Gastroesophageal sphincter (tissue), 4 donors: ENCODE results near the gene NOXO1. TPM values are rescaled to one million over a fixed set of nuclear protein-coding genes. Genes with fewer than 3 reads are reported as not detected.
A peak's percentile ranks its signal among the peaks of the same experiment; 100 is the strongest.

Source experiments
- ATAC-seq: fragments of 150-250 bp; one replicate; pipeline ENCODE4 v1.9.1; 2016; ENCODE audit warnings: mild to moderate bottlenecking, moderate library complexity
- H3K27ac ChIP-seq, 4 donors: fragments of 200-600 bp; sonication (generic) in 3 of 4; 1 replicate in 3 of 4; 2 replicates in 1 of 4; pipeline ENCODE4 v1.5.1; 2016 to 2019
- H3K27me3 ChIP-seq: fragments of 200-600 bp; sonication (generic); one replicate; pipeline ENCODE4 v1.5.1; 2019
- H3K36me3 ChIP-seq, 2 donors: fragments of 200-600 bp; sonication (generic); one replicate each; pipeline ENCODE4 v1.5.1; 2019; ENCODE audit warnings: control low read depth in 1 of 2
- H3K4me1 ChIP-seq, 3 donors: fragments of 200-600 bp; sonication (generic); 1 replicate in 2 of 3; 2 replicates in 1 of 3; pipeline ENCODE4 v1.5.1; 2016 to 2019; ENCODE audit warnings: control low read depth in 2 of 3
- H3K4me3 ChIP-seq, 2 donors: fragments of 200-600 bp; sonication (generic); one replicate each; pipeline ENCODE4 v1.5.1; 2019; ENCODE audit warnings: mild to moderate bottlenecking in 1 of 2, moderate library complexity in 1 of 2
- H3K9me3 ChIP-seq, 3 donors: fragments of 200-600 bp; sonication (generic); one replicate each; pipeline ENCODE4 v1.5.1; 2017 to 2019; ENCODE audit warnings: control low read depth in 2 of 3
- EP300 ChIP-seq: sonication (generic); formaldehyde crosslinking; IDR thresholded peaks from one replicate; pipeline ENCODE4 v1.6.1; 2017; ENCODE audit warnings: antibody characterized with exemption, mild to moderate bottlenecking
- POLR2A ChIP-seq, 2 donors: fragments of 450-650 bp; IDR thresholded peaks; one replicate each; pipeline ENCODE4 v1.6.1; 2017; ENCODE audit warnings: antibody characterized with exemption in 2 of 2, mild to moderate bottlenecking in 2 of 2, moderate library complexity in 1 of 2
- POLR2AphosphoS5 ChIP-seq: sonication (generic); formaldehyde crosslinking; IDR thresholded peaks from one replicate; pipeline ENCODE4 v1.6.1; 2017; ENCODE audit warnings: antibody characterized with exemption
- WGBS, 2 donors: methylation state at CpG; one replicate each; pipeline ENCODE4 v1.1.5; 2018; ENCODE audit warnings: low coverage in 1 of 2; 5-methylcytosine and 5-hydroxymethylcytosine counted together
- small RNA-seq, 4 donors: library from RNA; depleted of rRNA; stranded (forward); fragments of <200 nt; gene quantifications; one replicate each; pipeline ENCODE3, GENCODE V24; 2016
- total RNA-seq, 4 donors: library from RNA; depleted of rRNA; stranded (reverse); fragments of >200 nt; gene quantifications; one replicate each; pipeline ENCODE4 v1.1.0, GENCODE V29; 2016
- TF ChIP-seq, protein P1 (sequence below), 4 experiments: fragments of 200-600 bp in 2 of 4; fragments of 450-650 bp in 2 of 4; sonication (generic) in 1 of 4; IDR thresholded peaks; one replicate each; pipeline ENCODE4 v1.5.1; 2017 to 2019; ENCODE audit warnings: antibody characterized with exemption in 4 of 4, mild to moderate bottlenecking in 2 of 4, moderate library complexity in 2 of 4

The NOXO1 gene
- total RNA-seq, 4 donors from 2014 or later = 1.0 to 1.1 TPM; not detected in 2

DNA sequence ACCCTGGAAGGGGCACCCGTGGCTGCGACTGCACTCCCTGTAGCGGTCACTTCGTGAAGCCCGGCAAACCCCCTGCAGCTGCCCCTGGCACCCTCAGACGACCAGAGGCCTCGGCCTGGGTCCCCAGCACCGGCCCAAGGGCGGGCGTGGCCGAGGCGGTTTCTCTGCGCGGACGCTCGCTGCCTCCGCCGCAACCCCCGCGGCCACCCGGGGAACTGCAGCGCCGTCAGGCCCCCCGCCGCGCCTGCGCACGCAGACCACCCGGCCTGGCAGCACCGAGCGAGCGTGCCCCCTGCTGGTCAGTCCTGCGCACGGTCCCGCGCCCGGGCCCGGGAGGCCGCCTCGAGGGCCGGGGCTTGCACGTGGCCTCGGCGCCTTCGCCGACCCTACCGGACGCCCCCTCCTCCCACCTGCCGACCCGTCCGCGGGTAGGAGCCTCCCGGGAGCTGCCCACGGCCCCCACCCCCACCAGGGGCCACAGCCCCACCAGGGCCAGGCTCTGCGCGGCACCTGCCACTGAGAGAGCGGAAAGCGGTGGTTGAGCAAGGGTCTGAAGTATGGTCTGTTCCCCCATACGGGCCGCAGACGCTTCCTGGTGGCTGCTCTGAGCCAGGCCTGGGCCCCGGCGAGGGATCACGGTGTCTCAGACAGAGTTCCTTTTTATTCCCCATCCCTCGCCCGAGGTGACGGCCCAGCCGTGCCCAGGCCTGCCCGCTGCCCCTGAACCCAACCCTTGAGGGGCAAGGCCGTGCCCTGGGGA lies 51.5 kb downstream of the NOXO1 start:
- peaks cover 0 to 16% (median 7%) of the 10 kb centered on the region in 3 donors for H3K4me1 ChIP-seq
- peak overlapping the region; percentile 51 to 89 (median 84) for H3K27ac ChIP-seq
- peak; percentile 94 for ATAC-seq
- peak overlapping the region; percentile 56 to 71 for H3K4me3 ChIP-seq
- H3K27me3 ChIP-seq = peaks cover 32% of the 10 kb centered on the region
- TF ChIP-seq POLR2A (IDR thresholded peaks at IDR 0.05) = no peak
- TF ChIP-seq, protein P1, sequence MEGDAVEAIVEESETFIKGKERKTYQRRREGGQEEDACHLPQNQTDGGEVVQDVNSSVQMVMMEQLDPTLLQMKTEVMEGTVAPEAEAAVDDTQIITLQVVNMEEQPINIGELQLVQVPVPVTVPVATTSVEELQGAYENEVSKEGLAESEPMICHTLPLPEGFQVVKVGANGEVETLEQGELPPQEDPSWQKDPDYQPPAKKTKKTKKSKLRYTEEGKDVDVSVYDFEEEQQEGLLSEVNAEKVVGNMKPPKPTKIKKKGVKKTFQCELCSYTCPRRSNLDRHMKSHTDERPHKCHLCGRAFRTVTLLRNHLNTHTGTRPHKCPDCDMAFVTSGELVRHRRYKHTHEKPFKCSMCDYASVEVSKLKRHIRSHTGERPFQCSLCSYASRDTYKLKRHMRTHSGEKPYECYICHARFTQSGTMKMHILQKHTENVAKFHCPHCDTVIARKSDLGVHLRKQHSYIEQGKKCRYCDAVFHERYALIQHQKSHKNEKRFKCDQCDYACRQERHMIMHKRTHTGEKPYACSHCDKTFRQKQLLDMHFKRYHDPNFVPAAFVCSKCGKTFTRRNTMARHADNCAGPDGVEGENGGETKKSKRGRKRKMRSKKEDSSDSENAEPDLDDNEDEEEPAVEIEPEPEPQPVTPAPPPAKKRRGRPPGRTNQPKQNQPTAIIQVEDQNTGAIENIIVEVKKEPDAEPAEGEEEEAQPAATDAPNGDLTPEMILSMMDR (IDR thresholded peaks at IDR 0.05) = peak in 3 of 4 experiments; percentile 100
- no peak for TF ChIP-seq POLR2AphosphoS5
- TF ChIP-seq EP300 = no peak
- H3K36me3 ChIP-seq = no peaks in the 10 kb centered on the region
- whole genome bisulfite sequencing, 2 donors = 2% methylated on average over 9 of the region's 70 CpGs; no CpG with 5 or more reads in 1 of the 2 donors
- H3K9me3 ChIP-seq = no peaks in the 10 kb centered on the region

DNA sequence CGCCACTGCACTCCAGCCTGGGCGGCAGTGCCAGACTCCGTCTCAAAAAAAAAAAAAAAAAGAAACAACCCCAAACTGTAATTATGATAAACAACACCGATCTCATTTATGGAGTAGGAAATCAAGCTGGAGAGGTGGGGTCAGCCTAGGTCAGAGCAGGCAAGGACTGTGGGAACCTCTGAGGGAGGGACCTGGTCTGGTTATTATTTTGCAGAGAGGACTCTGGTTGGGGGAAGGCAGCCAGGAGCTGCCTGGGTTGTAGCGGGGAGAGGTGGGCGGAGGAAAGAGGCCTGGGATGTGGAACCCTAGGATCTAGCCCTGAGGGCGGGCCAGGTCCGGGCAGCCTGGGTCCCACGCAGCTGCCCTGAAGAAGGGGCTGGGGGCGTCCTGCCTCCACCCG lies 52.2 kb downstream of the NOXO1 start:
- Histone ChIP-seq H3K36me3 (no peaks in the 10 kb centered on the region), H3K4me1 (peaks cover 0 to 16% (median 7%) of the 10 kb centered on the region in 3 donors), H3K27me3 (peaks cover 39% of the 10 kb centered on the region), H3K27ac (peak overlapping the region; percentile 51 to 89 (median 84)), H3K4me3 (peak overlapping the region; percentile 56 to 71), H3K9me3 (no peaks in the 10 kb centered on the region)
- 4 to 5% methylated on average over 3 to 7 of the region's 11 CpGs for WGBS, 2 donors
- TF ChIP-seq POLR2A (IDR thresholded peaks at IDR 0.05) (no peak), EP300 (no peak), POLR2AphosphoS5 (no peak)
- TF ChIP-seq, protein P1 (IDR thresholded peaks at IDR 0.05) = no peak
- peak; percentile 58 for ATAC-seq

Small RNAs within 50 kb of the gene (small RNA-seq; reads per million reads assigned to genes)
- gene AC005363.2 (0 reads per million in 4 donors), gene RN7SL219P (0 reads per million in 4 donors), gene SNORA10 (0 reads per million in 4 donors), gene SNORA64 (0 reads per million in 4 donors)

Other genes starting within 250 kb of the NOXO1 start
- 100 to 1,000 TPM in 1 of 4 donors, 10 to 100 TPM in 3; 49.9 to 106 (median 87.2) TPM for gene NME3, start 209.9 kb downstream of the NOXO1 start, total RNA-seq
- 10 to 100 TPM in 1 of 4 donors, 1 to 10 TPM in 3; 4.6 to 20.4 (median 7.7) TPM for gene EME2, start 208.7 kb downstream of the NOXO1 start, total RNA-seq
- gene MRPS34, start 208.3 kb downstream of the NOXO1 start, total RNA-seq = 10 to 100 TPM; 44.4 to 72.8 (median 61.3) TPM
- 10 to 100 TPM; 52.4 to 81.1 (median 75.4) TPM for gene SPSB3, start 198.9 kb downstream of the NOXO1 start, total RNA-seq
- gene NUBP2, start 198.5 kb downstream of the NOXO1 start, total RNA-seq = 10 to 100 TPM; 64.4 to 92.2 (median 80.6) TPM
- gene IGFALS, start 187.8 kb downstream of the NOXO1 start, total RNA-seq = 1 to 10 TPM in 1 of 4 donors, under 1 TPM in 2, not detected in 1; 0.47 to 1.1 (median 0.67) TPM
- 100 to 1,000 TPM; 124 to 245 (median 175) TPM for gene HAGH, start 154.6 kb downstream of the NOXO1 start, total RNA-seq
- 10 to 100 TPM; 22.9 to 44.0 (median 30.2) TPM for gene FAHD1, start 154.3 kb downstream of the NOXO1 start, total RNA-seq
- gene MEIOB, start 109.3 kb downstream of the NOXO1 start, total RNA-seq = not detected
- not detected for gene HS3ST6, start 63.1 kb downstream of the NOXO1 start, total RNA-seq
- 10 to 100 TPM; 23.8 to 53.7 (median 44.8) TPM for gene MSRB1, start 38.3 kb downstream of the NOXO1 start, total RNA-seq
- gene RPL3L, start 26.8 kb downstream of the NOXO1 start, total RNA-seq = not detected
- 100 to 1,000 TPM; 214 to 400 (median 243) TPM for gene NDUFB10, start 21.9 kb downstream of the NOXO1 start, total RNA-seq
- gene RPS2, start 16.6 kb downstream of the NOXO1 start, total RNA-seq = 1,000 to 10,000 TPM in 3 of 4 donors, 100 to 1,000 TPM in 1; 899 to 1,585 (median 1,295) TPM
- not detected for gene RNF151, start 14.6 kb downstream of the NOXO1 start, total RNA-seq
- gene TBL3, start 9.4 kb downstream of the NOXO1 start, total RNA-seq = 10 to 100 TPM; 26.7 to 38.6 (median 33.2) TPM
- gene GFER, start 2.7 kb upstream of the NOXO1 start, total RNA-seq = 10 to 100 TPM; 12.8 to 45.6 (median 25.1) TPM
- 1 to 10 TPM in 3 of 4 donors, not detected in 1; 1.2 to 5.1 (median 3.1) TPM for gene SYNGR3, start 8.5 kb upstream of the NOXO1 start, total RNA-seq
- gene ZNF598, start 28.4 kb upstream of the NOXO1 start, total RNA-seq = 10 to 100 TPM; 28.5 to 43.0 (median 34.6) TPM
- not detected for gene NPW, start 38.3 kb upstream of the NOXO1 start, total RNA-seq
- 100 to 1,000 TPM in 1 of 4 donors, 10 to 100 TPM in 3; 43.8 to 106 (median 63.8) TPM for gene NHERF2, start 45.4 kb upstream of the NOXO1 start, total RNA-seq
- 10 to 100 TPM; 18.4 to 25.4 (median 21.6) TPM for gene NTHL1, start 66.4 kb upstream of the NOXO1 start, total RNA-seq
- gene TSC2, start 66.5 kb upstream of the NOXO1 start, total RNA-seq = 10 to 100 TPM; 36.3 to 78.8 (median 54.6) TPM
- 100 to 1,000 TPM; 181 to 492 (median 352) TPM for gene PKD1, start 154.4 kb upstream of the NOXO1 start, total RNA-seq
- 1 to 10 TPM in 1 of 4 donors, under 1 TPM in 1, not detected in 2; 0.39 to 1.0 TPM for gene RAB26, start 167.2 kb upstream of the NOXO1 start, total RNA-seq
- gene TRAF7, start 174.3 kb upstream of the NOXO1 start, total RNA-seq = 10 to 100 TPM; 36.3 to 70.1 (median 56.3) TPM
- gene CASKIN1, start 215.1 kb upstream of the NOXO1 start, total RNA-seq = under 1 TPM in 2 of 4 donors, not detected in 2; 0.27 to 0.35 TPM
- gene MLST8, start 224.0 kb upstream of the NOXO1 start, total RNA-seq = 10 to 100 TPM; 29.0 to 50.8 (median 34.1) TPM
- 10 to 100 TPM in 1 of 4 donors, 1 to 10 TPM in 2, under 1 TPM in 1; 0.72 to 10.3 (median 3.5) TPM for gene BRICD5, start 229.4 kb upstream of the NOXO1 start, total RNA-seq
- 10 to 100 TPM in 2 of 4 donors, 1 to 10 TPM in 2; 7.6 to 17.3 (median 12.5) TPM for gene PGP, start 233.4 kb upstream of the NOXO1 start, total RNA-seq
- 10 to 100 TPM; 23.1 to 35.2 (median 28.8) TPM for gene E4F1, start 242.1 kb upstream of the NOXO1 start, total RNA-seq